ENCODE results near the gene ALK.

The ALK gene

DNA sequence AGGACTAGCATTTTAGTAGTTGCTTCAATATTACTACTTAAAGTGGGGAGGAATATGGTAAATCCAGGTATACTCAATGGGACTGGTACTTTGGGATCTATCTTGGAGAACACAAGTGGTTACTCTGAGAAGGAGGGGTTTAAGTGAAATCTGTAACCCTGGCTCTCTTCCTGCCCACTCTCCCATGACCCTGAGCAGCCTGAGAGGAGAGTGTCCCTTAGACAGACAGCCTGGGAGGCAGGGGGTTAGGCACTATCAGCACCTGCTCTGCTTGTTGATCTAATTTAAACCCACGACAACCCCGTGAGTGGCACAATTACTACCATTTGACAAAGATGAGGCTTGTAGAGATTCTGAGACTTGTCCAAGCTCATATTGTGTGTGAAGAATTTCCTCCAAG, 395.5 kb downstream of the ALK start:
- no peak for DNase-seq

DNA sequence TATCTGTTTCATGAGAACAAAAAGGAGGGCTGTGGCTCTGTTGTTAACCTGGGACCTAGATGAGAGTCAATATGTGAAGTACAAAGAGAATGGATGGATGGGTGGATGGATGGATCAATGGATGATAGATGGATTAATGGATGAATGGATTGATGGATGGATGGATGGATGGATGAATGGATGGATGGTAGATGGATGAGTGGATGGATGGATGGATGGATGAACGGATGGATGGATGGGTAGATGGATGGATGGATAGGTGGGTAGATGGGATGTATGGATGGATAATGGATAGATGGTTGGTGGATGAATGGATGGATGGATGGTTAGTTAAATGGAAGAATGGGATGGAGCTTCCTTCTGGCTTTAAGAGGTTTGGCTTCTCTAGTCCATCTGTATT, 396.7 kb downstream of the ALK start:
- DNase-seq = no peak

GRCh38 chr2:29522951-29523669, 398.3 kb downstream of the ALK start:
- no peak for DNase-seq

GRCh38 chr2:29520001-29520400, 401.4 kb downstream of the ALK start:
- DNase-seq = no peak

- no peak for DNase-seq
These were observed 402.0 kb downstream of the ALK start for GRCh38 chr2:29519338-29519925.

- DNase-seq = no peak
These were observed 402.6 kb downstream of the ALK start for GRCh38 chr2:29518646-29519337.

- peak; percentile 64 for DNase-seq
These were observed 403.4 kb downstream of the ALK start for GRCh38 chr2:29518010-29518409.

DNA sequence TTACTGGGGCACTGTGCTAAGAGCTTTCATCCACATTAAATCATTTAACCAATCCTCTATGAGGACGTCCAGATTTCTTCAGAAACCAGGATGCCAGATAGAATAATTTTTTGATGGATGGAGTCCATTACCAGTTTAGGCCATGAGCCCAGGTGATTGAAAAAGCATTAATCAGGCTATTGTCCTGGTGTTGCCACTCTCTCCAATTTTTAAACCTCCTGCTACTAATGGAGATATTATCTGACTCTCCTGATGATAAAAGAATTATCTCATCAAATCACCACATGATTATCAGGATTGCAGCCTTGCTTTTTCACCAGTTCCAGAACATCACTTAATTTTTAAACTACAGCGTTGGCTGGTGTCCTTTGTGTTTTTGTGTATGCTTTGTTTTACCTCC, 404.0 kb downstream of the ALK start:
- DNase-seq = no peak

DNA sequence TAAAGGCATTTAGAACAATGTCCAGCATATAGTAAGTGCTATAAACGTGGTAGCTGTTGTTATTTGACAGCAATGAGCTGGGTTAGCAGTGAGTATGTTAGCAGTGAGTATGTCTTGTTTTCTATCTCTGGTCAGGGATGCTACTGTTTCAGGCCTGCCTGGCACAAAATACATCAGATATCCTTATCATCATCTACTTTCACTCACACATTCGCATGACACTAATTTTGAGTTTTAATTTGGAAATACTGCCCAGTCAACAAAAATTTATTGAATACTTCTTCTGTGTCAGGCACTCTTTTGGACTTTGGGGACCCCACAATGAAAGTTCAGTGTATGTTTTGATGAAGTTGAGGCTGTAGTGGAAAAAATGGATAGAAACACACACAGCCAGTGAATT, 404.6 kb downstream of the ALK start:
- no peak for DNase-seq

- DNase-seq = no peak
These were observed 411.5 kb downstream of the ALK start for GRCh38 chr2:29509878-29510277.

DNA sequence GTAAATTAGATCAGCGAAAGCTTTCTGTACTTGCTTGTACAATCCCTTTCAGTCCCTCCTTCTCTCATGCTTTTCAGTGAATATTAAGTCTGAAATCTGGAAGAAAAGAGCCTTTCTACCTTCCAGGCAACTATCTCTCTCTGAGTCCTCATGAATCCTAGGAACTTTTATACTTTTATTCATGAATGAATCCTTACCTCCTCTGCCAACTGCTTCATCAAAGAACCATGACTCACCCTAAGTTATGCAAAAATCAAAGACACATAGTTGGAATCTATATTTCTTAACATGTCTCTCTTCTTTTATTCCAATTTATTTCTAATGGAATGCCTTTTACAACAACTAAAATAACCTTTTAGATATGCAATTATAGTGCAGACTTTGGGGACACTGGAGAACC, 412.0 kb downstream of the ALK start:
- no peak for DNase-seq

- DNase-seq = no peak
These were observed 416.6 kb downstream of the ALK start for GRCh38 chr2:29504746-29505145.

DNA sequence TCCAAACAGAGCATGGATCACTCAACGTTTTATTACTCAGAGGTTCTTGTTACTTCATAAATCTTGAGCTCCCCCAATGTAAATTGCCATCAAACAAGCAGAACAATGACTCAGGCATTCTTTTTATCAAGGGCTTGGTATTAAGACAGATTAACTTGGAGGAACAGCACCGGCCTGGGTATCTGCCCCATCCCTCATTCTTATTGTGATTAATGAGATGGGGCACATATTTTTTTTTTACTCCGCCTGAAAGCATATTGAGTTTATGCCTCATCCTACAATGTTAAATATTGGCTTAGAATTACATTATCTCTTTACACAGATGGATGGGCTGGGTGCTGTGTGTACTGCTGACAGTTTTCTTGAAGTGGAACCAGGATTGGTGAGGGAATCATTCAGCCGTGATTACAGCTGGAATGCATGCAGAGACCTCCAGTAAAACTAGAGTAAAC, 418.9 kb downstream of the ALK start:
- DNase-seq = no peak

- DNase-seq = no peak
These were observed 424.0 kb downstream of the ALK start for GRCh38 chr2:29497375-29497774.

- no peak for DNase-seq
These were observed 425.2 kb downstream of the ALK start for GRCh38 chr2:29496198-29496597.

GRCh38 chr2:29495536-29496060, 425.8 kb downstream of the ALK start:
- DNase-seq = no peak

DNA sequence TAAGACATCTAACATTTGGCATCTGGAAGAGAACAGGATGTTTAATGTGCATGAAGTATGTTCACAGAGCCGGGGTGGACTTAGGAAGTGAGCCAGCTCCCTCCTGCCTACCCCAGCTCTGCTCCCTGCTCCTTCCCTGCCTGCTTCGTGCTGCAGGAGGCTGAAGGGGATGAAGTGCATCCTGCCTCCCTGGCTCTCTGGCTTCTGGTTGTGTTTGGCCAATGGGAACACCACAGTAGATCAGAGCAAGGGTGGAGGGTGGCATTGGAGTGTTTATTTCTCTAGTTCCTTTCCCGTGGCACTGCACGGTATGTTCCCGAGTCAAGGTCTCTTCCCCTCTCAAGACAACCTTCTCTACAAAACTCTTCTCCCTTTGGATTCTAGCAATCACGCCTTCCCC, 426.3 kb downstream of the ALK start:
- no peak for DNase-seq

GRCh38 chr2:29492701-29493100, 428.7 kb downstream of the ALK start:
- DNase-seq = no peak

- no peak for DNase-seq
These were observed 431.3 kb downstream of the ALK start for GRCh38 chr2:29490045-29490444.

GRCh38 chr2:29489568-29489967, 431.8 kb downstream of the ALK start:
- no peak for DNase-seq

GRCh38 chr2:29487967-29488555, 433.3 kb downstream of the ALK start:
- no peak for DNase-seq

- DNase-seq = no peak
These were observed 435.8 kb downstream of the ALK start for GRCh38 chr2:29485631-29486030.

DNA sequence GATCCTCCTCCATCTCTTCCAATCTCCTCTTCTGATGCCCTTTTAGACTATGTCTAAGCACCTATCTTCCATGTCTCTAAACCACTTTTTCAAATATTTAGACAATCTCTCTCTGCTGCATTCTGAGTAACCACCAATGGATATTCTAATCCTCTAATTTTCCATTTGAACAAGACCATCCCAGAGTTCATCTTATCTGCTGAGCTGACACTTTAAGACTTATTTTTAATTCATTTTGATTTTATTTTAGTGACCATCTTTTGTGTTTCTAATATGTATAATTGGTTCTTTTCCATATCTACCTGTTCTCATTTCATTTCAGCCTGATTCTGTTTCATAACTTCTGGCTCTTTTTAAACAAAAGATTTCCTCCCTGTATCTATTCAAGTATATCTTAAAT, 436.3 kb downstream of the ALK start:
- no peak for DNase-seq

GRCh38 chr2:29482867-29483266, 438.5 kb downstream of the ALK start:
- DNase-seq = no peak
